ENCODE data around the gene GRHL1. TPM values are rescaled to one million over a fixed set of nuclear protein-coding genes. Genes with fewer than 3 reads are reported as not detected.

GRHL1 gene
- total and polyA plus RNA-seq, 2 experiments from 2014 or later, result 0.32 to 0.45 TPM

DNA sequence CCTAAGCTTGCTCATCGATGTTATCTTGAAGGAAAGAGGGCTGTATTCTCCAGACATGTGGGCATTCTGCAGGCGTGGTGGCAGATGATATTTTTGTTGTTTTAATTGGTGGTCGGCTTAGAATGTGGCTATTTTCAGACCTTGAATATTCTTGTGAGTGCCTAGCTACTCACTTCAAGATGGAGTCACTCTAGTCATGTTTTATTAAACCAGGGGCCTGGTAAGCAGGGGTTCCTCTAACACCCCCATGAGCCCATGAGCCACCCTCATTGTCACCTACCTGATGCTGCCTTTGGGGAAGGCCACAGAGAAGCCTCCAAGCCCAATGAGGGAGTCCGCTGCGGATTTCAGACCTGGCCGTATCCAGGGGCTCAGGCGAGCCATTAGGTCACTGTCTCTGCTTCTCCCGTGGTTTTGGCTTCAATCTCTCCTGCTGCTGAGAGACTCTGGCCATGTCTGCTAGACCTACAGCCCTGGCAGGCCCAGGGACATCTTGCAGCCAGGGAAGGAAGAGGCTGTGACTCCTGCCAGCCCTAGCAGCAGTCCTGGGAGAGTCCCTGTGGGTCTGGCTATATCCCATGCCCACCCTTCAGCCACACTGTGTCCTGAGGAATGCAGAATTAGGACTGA lies 75.6 kb downstream of the GRHL1 start:
- no peak for DNase-seq
- Histone ChIP-seq H3K27ac (no peak overlapping the region), H3K4me3 (no peak overlapping the region), H3F3A (ENCODE audit: insufficient read depth) (no peaks in the 10 kb centered on the region), H4K20me1 (ENCODE audit: insufficient read depth) (no peaks in the 10 kb centered on the region), H3K79me2 (ENCODE audit: insufficient read depth) (no peaks in the 10 kb centered on the region), H3K4me2 (ENCODE audit: unreplicated experiment) (no peak overlapping the region), H3K9me2 (ENCODE audit: insufficient read depth) (no peaks in the 10 kb centered on the region), H3K27me3 (replicated peaks; ENCODE audit: insufficient read depth) (no peaks in the 10 kb centered on the region), H2AFZ (no peak overlapping the region), H3K9ac (no peak overlapping the region), H3K4me1 (ENCODE audit: insufficient read depth) (no peaks in the 10 kb centered on the region; the same call in 1 of the 2 replicates), H3K9me3 (ENCODE audit: low read depth) (no peaks in the 10 kb centered on the region), H3K36me3 (ENCODE audit: low read depth) (no peaks in the 10 kb centered on the region)
- TF ChIP-seq EZH2 (IDR thresholded peaks at IDR 0.05; ENCODE audit: insufficient read depth, poor library complexity, severe bottlenecking) (no peak), EZH2phosphoT487 (IDR thresholded peaks at IDR 0.05; ENCODE audit: insufficient read depth, low read depth) (no peak)
- in situ Hi-C loops (cut with MboI), result no loop called here
- 71 to 75% methylated on average over 8 of the region's 8 CpGs for WGBS, 2 experiments (ENCODE audit: low coverage in 1 of 2, low lambda C conversion rate in 2 of 2, missing lambda C conversion rate in 2 of 2)

DNA sequence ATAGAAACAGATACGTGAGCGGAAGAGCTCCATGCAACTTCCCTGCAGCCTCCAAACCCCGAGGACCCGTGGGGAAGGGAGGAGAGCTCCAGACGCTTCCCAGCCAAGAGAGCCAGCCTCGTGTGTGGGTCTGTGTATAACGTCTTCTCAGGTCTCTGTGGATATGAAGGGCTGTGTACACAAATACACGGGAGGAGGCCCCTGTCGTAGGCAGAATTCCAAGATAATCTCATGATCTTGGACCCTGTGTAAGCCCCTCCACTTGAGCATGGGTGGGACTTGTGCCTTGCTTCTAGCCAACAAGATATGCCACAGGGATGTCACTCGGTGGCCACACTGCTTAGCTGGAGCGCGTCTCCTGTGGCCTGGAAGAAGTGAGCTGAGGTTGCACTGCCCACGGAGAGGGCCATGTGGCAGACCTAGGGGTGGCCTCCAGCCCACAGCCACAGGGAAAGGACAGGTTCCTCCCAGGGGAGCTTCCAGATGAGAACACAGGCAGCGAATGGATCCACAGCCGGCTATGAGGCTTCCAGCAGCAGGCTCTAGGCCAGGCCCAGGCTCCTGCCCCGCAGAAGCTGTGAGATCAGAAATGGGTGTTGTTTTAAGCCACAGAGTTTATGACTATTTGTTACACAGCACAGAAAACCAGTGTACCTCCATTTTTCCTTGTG lies 76.3 kb downstream of the GRHL1 start:
- H4K20me1 ChIP-seq (ENCODE audit: insufficient read depth), result no peaks in the 10 kb centered on the region
- no peak for TF ChIP-seq EZH2 (IDR thresholded peaks at IDR 0.05; ENCODE audit: insufficient read depth, poor library complexity, severe bottlenecking)
- TF ChIP-seq EZH2phosphoT487 (IDR thresholded peaks at IDR 0.05; ENCODE audit: insufficient read depth, low read depth), result no peak
- WGBS, 2 experiments (ENCODE audit: low coverage in 1 of 2, low lambda C conversion rate in 2 of 2, missing lambda C conversion rate in 2 of 2), result 60 to 65% methylated on average over 16 of the region's 16 CpGs

DNA sequence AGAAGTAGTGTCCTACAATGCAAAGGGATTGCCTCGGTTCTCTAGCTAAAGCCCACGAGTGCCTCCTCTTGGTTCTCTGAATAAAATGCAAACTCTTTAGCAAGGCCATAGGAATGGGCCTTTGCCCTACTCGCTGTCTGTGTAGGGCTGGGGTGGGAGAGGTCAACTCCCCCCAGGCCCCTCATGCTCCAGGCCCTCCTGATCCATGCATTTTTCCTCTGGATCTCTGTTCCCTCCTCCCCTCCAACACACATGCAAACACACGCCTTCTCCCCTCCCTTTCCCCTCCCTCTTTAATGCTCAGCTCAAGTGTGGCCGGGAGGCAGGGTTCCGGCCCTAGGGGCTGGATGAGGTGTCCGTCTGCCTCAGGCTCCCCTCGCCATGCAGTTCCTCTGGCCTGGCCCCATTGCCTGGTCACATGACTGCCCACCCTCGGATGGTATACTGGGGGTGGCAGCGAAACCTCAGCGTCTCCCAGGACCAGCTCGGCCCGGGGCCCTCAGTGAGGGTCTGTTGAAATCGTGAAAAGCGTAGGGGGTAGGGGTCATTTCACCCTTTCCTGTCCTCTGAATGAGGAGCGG lies 77.0 kb downstream of the GRHL1 start:
- no peaks in the 10 kb centered on the region; the same call in 1 of the 2 replicates for H3K4me1 ChIP-seq (ENCODE audit: insufficient read depth)
- no peaks in the 10 kb centered on the region for H3K9me2 ChIP-seq (ENCODE audit: insufficient read depth)
- H3K27ac ChIP-seq, result no peak overlapping the region
- WGBS, 2 experiments (ENCODE audit: low coverage in 1 of 2, low lambda C conversion rate in 2 of 2, missing lambda C conversion rate in 2 of 2), result 67 to 73% methylated on average over 15 to 16 of the region's 16 CpGs
- peak overlapping the region; percentile 62; the same call in 1 of the 2 replicates for H2AFZ ChIP-seq
- H3K9me3 ChIP-seq (ENCODE audit: low read depth), result no peaks in the 10 kb centered on the region
- TF ChIP-seq EZH2phosphoT487 (IDR thresholded peaks at IDR 0.05; ENCODE audit: insufficient read depth, low read depth) (no peak), EZH2 (IDR thresholded peaks at IDR 0.05; ENCODE audit: insufficient read depth, poor library complexity, severe bottlenecking) (no peak)
- H3K27me3 ChIP-seq (replicated peaks; ENCODE audit: insufficient read depth), result no peaks in the 10 kb centered on the region
- H3F3A ChIP-seq (ENCODE audit: insufficient read depth), result no peaks in the 10 kb centered on the region
- no peak for DNase-seq
- no peak overlapping the region for H3K9ac ChIP-seq
- H4K20me1 ChIP-seq (ENCODE audit: insufficient read depth), result no peaks in the 10 kb centered on the region
- H3K36me3 ChIP-seq (ENCODE audit: low read depth), result no peaks in the 10 kb centered on the region
- H3K79me2 ChIP-seq (ENCODE audit: insufficient read depth), result no peaks in the 10 kb centered on the region
- no peak overlapping the region for H3K4me3 ChIP-seq
- in situ Hi-C loops (cut with MboI), result no loop called here
- H3K4me2 ChIP-seq (ENCODE audit: unreplicated experiment), result no peak overlapping the region

More for the DNA sequence above, 76.3 kb downstream of the GRHL1 start:
- no peak overlapping the region for H2AFZ ChIP-seq
- H3F3A ChIP-seq (ENCODE audit: insufficient read depth), result no peaks in the 10 kb centered on the region
- H3K27me3 ChIP-seq (replicated peaks; ENCODE audit: insufficient read depth), result no peaks in the 10 kb centered on the region
- H3K9me2 ChIP-seq (ENCODE audit: insufficient read depth), result no peaks in the 10 kb centered on the region
- in situ Hi-C loops (cut with MboI), result no loop called here
- no peak for DNase-seq
- no peak overlapping the region for H3K4me2 ChIP-seq (ENCODE audit: unreplicated experiment)
- H3K79me2 ChIP-seq (ENCODE audit: insufficient read depth), result no peaks in the 10 kb centered on the region
- H3K4me3 ChIP-seq, result no peak overlapping the region
- no peaks in the 10 kb centered on the region; the same call in 1 of the 2 replicates for H3K4me1 ChIP-seq (ENCODE audit: insufficient read depth)
- no peak overlapping the region for H3K27ac ChIP-seq
- no peak overlapping the region for H3K9ac ChIP-seq
- H3K36me3 ChIP-seq (ENCODE audit: low read depth), result no peaks in the 10 kb centered on the region
- H3K9me3 ChIP-seq (ENCODE audit: low read depth), result no peaks in the 10 kb centered on the region

DNA sequence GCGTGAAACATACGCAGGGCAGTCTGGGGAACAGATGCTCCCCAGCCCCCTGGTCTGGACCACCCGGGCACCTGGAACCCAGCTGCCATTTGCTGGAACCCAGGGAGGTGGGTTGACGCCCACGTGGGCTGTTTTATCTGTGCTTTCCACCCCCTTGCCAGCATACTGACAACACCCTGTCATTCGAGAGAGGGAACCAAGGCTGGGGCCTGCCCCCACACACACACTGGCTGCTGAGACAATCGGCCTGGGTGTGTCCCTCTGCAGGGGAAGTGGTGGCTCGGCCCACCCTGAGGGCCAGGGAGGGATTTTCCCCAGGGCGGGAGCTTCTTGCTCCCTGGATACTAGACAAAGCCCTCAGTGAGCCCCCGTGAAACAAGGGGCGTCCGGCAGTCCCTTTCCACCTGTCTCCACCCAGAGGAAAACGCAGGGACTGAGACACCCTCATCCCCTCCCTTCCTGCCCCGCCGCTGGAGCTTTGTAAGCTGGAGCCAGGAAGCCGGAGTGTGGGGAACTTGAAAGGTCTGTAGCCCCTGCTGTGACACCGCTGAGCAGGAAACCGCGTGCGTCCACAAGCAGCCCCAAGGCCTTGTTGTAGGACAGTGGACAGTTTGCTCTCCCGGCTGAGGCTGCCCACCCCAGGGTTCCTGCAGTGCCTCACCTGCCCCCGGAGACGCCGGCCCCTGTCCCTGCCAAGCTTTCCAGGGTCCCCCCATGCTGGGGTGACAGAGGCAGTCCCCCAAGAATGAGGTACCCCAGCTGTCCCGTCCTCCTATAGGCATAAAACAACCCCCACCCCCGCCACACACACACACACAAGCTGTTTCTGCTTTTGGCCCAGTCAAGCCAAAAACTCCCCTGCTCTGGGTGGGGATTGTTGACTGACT lies 77.7 kb downstream of the GRHL1 start:
- Histone ChIP-seq H3K4me2 (ENCODE audit: unreplicated experiment) (no peak overlapping the region), H2AFZ (peak overlapping the region; percentile 62), H3K27ac (no peak overlapping the region), H3K4me1 (ENCODE audit: insufficient read depth) (no peaks in the 10 kb centered on the region; the same call in 1 of the 2 replicates), H3K9me3 (ENCODE audit: low read depth) (no peaks in the 10 kb centered on the region), H3K9ac (no peak overlapping the region), H4K20me1 (ENCODE audit: insufficient read depth) (no peaks in the 10 kb centered on the region), H3F3A (ENCODE audit: insufficient read depth) (no peaks in the 10 kb centered on the region), H3K27me3 (replicated peaks; ENCODE audit: insufficient read depth) (no peaks in the 10 kb centered on the region), H3K36me3 (ENCODE audit: low read depth) (no peaks in the 10 kb centered on the region), H3K79me2 (ENCODE audit: insufficient read depth) (no peaks in the 10 kb centered on the region), H3K4me3 (no peak overlapping the region), H3K9me2 (ENCODE audit: insufficient read depth) (no peaks in the 10 kb centered on the region)
- in situ Hi-C loops (cut with MboI), result no loop called here
- DNase-seq, result peak; percentile 30
- WGBS, 2 experiments (ENCODE audit: low coverage in 1 of 2, low lambda C conversion rate in 2 of 2, missing lambda C conversion rate in 2 of 2), result 25 to 29% methylated on average over 24 to 26 of the region's 26 CpGs
- no peak for TF ChIP-seq EZH2phosphoT487 (IDR thresholded peaks at IDR 0.05; ENCODE audit: insufficient read depth, low read depth)
- no peak for TF ChIP-seq EZH2 (IDR thresholded peaks at IDR 0.05; ENCODE audit: insufficient read depth, poor library complexity, severe bottlenecking)

Measured in GM23248 (cell line).